Suppressor macrophage (primary cell): ENCODE results near the gene BRINP1.
A peak's percentile ranks its signal among the peaks of the same experiment; 100 is the strongest.

Experiments
- DNase-seq, 4 experiments: peaks; one replicate each; pipeline ENCODE4 v3.0.0-alpha.2; 2020 to 2022

Gene BRINP1

DNA sequence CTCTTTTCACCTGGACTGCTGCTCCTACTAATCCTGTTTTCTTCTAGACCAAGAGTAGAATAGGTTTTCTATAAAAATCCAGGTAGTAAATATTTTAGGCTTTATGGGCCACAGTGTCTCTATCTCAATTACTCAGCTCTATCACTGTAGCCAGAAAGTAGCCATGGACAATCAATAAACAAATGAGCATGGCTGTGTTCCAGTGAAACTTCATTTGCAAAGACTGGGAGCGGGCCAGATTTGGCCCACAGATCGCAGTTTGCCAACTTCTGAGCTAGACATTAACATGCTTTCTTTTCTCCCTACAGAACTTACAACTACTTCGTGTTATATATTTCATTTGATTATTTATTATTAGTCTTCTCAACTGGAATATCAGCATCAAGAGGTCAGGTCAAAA lies 30.2 kb downstream of the BRINP1 start:
- DNase-seq: no peak

DNA sequence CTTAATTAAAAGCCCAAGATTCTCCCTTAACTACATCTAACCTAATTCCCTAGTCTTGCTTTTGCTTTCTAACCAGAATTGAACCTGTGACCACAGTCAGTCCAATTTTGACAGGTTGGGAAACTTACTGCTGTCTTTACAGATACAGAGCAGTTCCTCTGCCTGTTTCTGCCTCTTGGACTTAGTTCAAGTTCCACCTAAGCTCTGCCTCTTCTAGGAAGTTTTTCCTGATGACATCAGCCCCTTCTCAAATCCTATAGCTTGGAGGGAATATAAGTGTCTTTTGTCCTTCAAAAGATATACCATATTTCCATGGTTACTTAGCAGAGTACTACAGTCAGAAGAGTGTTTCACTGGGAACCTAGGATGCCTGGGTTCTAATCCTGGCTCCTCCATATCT lies 31.7 kb downstream of the BRINP1 start:
- no peak for DNase-seq

DNA sequence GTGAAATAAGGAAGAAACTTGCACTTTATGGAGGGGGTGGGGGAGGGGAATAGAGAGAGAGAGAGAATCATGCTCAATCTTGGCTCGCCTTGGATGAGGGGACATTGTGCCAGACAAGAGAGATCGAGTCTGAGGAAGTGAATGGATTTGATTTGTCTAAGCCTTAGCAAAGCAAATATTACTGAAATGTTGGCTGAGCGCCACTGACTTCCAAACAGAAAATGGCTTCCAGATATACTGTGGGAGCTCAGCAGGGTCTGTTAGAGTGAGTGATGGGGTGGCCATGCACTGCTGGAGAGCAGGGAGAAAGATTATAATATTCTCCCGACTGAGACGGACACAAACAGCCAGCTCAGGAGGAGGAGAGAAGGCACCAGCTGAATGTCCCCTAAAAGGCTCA lies 34.5 kb downstream of the BRINP1 start:
- no peak for DNase-seq

DNA sequence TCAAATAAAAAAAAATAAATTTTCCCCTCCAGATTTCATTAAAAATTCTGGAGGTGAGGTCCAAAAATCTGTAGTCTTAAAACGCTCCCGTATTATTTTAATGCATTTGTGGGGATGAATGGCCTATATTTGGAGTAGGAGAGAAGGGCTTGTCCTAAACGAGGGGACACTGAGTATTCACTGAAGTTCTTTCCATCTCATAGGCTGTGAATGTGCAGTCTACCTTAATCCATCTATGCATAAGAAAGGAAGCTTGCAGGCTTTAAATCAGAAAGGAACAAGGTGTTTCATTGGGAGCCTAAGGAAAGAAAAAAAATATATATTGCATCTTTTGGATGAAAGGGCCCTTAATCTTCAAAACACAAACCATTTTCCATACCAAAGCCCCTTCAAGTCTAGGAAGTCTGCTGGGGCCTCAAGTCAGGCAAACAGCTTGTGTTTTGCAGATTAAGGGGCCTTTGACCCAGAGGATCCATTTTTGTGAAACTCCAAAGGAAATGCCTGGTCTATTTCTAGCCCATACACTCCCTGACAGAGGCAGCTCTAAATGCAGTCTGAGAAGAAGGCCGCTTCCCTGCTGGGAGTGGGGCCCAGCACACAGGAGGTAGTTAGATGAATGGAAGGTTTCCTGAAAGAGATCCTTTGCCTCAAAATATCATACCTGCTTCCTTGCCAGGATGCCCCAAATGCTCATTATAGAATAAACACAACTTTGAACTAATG lies 35.6 kb downstream of the BRINP1 start:
- no peak for DNase-seq

DNA sequence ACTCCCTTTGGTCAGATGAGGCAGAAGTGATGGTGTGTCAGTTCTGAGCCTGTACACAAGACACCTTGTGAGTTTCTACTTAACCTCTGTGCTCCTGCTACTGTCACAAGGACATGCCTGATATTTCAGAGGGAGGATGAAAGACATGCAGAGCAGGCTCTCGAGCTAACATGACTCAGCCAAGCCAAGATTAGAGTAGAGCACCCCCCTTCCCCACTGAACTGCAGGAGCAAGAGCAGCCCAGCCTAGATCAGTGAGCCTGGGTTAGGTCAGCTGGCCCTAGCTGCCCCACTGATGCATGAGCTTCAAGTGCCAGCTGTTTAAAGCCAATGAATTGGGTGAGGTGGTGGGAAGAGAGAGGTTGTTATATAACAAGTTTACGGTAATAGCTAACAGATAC lies 36.7 kb downstream of the BRINP1 start:
- no peak for DNase-seq

DNA sequence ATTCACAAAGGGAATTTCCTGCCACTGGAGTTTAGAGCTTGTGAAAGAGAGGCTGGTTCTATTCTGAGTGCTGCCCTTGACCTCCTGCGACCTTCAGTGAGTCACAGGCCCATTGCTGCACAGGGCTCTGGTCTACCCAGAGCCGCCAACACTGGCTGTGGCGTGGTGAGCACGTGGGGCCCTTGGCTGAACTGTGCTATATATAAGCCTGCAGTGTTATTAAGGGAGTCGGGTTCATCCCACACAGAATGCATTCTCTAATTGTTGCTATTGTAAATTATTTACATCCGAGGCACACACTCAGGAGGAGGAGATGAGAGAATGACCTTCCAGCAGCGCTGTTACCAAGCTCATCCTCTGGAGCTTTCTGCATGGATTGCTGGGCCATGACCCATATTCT lies 47.1 kb downstream of the BRINP1 start:
- no peak for DNase-seq

DNA sequence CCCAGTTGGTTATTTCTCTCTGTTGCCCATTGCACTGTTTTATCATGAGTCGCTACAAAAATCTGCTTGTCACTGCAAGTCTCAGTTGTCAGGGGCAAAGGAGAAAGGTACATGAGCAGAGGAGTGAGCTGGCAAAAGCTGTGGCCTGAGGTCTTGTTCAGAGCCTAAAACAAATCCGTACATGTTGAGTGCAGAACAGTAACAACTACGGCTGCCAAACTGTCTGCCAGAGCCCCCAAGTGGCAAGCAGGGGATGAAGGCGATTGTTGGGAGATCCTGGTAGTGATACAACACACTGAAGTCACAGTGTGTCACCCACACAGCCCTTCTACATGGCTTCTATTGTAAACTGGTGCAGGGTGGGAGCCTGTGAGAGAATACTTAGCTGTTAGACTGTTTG lies 50.9 kb downstream of the BRINP1 start:
- no peak for DNase-seq

DNA sequence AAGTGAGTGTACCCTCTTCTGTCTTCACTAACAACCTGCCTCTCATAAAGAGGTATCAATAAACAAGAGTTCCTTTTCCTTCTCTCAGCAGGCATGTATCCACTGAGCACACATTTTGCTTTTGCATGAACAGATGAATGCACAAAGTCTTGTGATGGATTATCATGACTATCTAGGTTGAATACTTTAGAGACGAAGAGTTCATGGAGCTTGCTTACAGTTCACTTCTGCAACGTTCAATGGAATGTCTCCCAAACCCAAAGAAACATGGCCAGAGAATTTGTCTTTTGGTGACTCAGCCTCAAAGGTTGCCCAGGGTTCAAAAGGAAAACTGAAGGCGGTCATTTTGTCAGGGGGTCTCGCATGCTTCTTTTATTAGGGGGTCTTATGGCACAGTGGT lies 55.4 kb downstream of the BRINP1 start:
- DNase-seq: no peak

DNA sequence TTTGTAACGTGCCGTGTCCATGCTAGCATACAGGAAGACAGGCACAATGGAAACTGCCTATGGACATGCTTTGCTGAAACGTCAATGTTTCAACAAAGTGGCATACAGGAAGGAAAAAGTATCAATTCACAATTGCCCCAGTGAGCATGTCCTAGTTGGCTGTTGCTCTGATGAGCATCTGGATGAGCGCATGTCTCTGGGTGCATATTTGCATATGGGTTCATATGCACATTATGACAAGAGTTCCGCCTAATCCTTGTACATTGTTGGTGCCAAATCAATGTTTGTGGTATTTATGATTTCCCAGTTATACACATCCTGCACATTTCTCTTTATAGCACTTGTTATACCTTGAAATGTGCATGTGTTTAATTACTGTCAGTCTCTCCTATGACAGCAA lies 58.5 kb downstream of the BRINP1 start:
- DNase-seq: no peak

DNA sequence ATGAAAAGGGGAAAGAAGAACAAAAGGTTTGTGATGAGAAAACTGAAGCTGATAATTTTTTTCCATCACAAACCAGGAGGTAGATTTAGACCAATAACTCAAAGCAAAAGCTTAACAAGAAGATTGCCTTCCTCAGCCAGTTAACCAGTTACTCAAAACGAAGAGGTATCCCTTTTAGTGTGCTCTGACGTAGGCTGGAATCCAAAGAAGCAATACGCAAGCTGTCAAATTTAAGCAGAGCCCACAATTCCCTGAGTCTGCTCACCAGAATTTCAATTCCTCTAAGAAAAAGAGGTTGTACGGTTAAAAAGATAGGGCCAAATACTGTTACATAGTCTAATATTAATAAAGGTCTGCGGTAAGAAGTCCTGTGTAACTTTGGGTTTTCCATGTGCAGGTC lies 61.8 kb downstream of the BRINP1 start:
- no peak for DNase-seq

DNA sequence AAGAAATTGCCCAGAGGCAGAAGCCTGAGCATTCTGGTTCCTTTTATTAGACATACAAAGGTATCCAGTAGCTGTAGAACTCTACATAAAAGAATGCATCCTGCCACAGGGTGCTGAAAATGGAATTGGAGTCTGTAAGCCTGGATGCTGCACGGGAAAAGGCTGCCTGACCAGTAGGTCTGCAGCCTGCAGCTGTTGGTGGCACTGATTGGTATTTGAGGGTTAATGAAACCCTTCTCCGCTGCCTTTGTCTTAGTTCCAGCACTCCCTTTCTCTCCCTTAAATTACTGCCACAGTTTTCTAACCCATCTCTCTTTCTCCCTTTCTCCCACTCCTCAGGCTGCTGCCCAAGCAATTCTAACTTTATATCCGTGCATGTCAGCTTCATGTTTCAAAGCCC lies 64.7 kb downstream of the BRINP1 start:
- DNase-seq: no peak

DNA sequence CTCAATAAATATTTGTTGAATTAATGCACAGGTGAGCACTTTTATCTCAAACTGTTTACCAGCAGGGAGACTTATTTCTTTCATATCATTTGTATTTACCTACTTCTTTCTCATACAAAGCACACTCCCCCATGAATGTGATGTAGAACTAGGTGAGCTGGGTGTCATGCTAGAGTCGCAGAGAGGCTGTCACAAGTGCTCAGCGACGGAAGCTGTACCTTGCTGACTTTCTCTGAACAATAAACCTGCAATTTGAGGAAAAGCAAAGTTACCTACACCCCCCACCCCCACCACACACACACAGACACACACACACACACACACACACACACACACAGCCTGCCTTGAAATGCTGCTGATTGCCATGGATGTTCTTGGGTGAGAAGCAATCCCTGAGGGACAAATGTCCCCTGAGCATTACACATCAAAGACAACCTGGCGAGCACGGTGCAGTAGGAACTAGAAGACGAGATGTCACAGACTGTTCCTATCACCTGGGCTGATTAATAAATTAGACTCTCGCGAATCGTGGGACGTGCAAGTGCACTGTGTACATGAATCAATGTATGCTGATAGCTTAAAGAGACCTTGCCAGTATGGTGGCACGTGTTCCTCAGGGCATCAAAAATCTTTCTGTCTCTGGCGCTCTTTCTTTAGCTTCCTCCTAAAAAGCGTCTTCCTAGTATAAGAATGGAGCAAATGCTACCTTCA lies 66.1 kb downstream of the BRINP1 start:
- no peak for DNase-seq

DNA sequence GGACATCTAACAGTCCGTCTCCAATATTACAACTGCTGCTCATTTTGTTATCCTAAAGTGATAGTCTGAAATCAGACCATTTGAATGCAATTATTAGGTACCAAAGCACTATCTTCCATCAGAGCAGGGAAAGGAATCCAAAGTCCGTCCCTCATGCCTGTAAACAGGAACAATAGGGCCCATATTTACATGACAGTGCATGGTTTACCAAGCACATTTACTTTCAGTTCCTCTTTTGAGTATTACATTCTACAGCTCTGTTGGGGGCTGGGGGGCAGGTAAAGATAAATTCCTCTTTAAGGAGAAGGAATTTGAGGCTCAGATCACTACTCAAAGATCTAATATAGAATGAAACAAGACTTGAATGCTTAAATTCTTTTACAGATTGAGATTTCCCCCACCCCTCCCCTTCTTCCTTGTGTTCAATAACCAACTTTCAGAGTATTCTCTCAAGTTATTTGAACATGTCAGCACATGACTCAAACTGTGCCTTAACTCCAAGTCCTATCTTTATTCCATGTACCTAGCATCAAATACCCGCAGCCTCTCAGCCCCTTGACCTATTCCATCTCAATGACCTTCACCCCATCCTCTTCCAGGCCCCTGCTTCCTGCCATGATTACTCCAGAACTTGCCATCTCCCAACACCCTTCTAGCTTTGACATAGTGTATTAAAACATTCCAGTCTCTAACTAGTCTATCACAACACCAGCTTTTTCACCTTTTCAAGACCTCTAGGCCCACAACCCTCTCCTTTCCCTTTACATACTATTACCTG lies 71.0 kb downstream of the BRINP1 start:
- DNase-seq: peak in 3 of 4 experiments; percentile 2 to 24 (median 18)

DNA sequence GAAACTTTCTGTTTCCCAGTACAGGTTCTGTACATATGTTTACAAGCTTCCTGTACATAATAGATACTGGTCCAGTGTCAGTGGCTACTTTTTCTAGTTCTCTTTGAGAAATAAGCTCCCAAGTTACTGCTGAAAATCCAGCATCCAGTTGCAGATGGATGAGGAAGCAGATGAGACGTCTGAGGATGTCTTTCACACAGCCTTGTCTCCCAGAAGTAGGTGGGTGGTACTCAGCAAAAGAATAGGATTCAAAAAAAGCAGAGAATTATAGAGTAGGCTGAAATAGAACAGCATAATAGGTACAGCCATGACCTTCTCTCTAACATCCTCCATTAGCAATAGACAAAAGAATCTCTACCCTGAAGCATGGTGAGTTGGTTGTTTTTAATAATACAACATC lies 77.7 kb downstream of the BRINP1 start:
- no peak for DNase-seq

DNA sequence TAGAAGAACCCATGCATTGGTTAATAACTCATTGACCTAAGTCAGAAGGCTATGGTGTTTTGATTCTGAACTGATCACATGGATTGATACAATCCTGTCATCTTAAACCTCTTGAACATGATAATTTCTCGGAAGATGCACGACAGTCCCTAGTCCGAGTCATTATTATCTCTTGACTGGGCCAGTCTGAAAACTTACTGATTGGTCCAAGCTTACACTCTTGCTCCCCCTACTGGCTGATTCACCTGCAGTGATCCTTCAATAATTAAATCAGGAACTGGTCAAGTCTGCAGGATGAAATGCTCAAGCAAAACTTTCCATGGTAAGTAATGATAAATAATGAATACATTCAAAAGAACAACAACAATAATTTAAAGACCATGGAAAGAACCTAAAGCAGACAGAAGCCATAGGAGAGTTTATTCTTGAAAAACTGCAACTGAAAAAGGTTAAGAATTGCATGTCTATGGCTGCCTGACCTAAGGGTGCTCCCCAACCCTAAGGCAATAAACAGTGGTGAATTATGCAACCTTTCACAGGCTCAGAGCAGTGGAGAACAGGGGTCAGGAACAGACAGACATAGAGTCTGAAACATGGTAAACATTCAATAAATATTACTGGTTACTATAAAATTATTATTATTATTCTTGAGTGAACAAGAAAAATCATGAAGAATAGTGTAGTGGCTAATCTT lies 79.3 kb downstream of the BRINP1 start:
- peak; percentile 74 to 83 (median 80) for DNase-seq

DNA sequence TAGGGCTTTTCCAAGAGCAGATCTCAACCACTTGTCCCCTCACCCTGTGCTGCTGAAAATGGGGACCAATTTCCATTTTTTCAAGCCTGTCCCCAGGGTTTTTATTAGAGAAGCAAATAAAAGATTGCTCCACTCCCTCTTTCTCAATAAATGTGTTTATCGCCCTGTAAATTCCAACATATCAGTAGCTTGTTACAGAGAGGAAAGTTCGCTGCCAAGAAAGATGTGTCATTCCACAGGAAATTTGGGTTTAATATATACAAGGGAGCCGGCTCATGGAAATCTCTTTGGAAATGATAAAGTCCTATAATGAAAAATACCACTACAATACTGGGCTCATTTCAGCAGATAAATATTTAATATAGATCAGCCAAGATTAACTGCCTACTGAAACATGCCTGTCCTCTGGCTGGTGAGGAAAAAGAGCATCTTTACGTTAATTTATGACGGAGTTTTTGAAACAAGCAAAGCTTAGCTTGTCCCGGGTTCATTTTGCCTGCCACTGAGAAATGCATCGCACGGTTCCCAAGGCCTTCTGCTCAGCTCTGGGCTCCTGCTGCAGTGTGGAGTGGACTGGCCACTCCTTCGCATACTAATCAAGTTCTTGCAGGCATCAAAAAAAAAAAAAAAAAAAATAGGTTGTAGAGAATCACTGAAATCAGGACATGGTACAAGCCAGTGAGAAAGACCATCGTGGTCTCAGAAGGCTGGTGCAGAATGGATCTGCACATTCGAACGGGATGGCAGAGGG lies 84.5 kb downstream of the BRINP1 start:
- DNase-seq: no peak

DNA sequence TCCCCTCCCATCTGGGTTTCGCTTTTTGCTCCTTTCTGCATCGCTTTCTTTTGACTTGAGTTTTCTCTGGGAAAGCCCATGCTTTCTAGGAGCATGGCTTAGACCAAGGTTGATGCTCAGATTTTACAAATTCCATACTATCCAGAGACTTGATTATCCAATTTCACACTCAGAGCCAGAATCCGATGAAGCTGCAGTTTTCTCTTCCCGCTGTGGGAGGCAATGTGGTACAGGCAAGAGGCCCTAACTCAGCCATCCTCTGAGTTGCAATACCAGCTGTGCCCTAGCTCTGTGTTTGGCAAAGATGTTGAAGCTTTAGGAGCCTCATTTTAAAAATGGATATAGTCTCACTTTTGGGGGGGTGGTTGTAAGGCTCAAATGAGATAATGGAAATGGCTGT lies 85.1 kb downstream of the BRINP1 start:
- no peak for DNase-seq

DNA sequence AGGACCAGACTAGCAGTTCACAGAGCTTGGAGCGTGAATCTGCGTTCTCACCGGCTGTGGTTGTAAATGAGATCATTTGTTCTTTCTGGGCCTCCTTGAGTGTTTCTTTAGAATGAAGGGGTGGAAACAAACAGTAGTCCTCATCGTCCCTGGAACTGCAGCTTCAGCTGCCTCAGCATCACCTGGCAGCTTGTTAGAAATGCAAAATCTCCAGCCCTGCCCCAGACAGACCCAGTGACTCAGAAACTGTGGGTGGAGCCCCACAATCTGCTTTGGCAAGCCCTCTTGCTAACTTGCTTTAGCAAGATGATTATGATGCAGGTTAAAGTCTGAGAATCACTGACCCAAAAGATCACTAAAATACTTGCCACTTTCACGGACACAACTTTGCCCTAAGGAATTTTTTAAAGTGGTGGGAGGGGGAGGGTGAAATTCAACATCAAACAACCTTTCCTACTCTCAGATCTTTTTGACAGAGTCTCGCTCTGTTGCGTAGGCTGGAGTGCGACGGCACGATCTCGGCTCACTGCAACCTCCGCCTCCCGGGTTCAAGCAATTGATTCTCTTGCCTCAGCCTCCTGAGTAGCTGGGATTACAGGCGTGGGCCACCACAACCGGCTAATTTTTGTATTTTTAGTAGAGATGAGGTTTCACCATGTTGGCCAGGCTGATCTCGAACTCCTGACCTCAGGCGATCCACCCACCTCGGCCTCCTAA lies 86.0 kb downstream of the BRINP1 start:
- DNase-seq: no peak

DNA sequence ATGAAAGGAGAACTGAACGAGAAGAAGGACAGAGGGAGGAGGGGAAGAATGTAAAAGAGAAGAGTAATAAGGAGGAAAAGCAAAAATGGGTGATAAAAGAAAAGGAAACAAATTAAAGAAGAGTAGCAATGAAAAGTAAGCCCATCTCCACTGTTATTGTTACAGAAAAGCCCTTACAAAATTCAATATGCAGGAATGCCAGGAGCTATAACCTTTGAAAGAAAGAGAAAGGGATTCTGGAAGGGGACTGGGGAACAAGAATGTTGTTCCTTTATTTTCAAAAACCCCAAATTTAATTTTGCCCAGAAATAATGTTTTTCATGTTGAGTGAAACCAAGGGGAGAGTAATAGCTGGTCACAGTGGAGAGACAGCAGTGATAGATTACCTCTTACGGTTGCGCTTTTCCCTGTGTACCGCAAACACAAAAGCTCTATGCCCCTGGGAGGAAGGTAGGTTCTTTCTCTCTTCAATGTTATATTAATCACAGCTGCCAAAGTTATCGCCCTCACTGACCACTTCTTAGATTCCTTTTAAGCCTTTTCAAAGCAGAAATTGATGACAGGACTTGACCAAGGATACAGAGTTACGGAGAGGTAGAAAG lies 86.7 kb downstream of the BRINP1 start:
- DNase-seq: no peak

DNA sequence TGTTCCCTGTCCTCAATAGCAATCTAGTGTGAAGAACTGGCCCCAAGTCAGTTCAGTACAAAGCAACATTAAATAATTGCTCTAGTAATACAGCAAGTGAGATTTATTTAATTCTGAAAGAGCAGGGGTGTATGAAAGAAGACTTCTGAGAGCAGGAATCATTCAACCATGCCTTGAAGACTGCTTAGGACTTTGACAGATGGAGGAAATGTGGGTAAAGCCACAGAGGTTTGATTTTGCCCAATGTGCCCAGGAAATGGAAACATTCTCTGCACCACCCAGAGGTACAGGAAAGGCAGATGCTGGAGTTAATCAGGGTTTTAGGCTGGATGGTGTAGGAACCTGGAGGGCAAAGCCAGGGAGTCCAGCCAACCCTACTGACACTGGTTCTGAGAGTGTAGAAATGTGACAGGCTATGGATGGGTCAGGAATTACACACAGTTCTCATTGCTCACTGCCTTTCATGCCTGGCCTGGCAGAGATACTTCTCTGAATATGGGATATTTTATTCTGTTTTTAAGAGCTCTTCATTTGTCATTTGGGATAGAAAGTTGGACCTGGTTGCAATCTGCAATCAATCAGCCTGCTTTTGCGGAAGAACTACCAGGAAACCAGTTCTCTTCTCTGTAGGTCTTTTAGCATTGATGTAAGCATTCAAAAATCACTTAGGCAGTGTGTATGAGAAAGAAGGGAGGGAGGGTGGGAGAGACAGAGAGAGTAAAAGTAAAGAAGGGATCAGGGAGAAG lies 88.3 kb downstream of the BRINP1 start:
- DNase-seq: no peak

DNA sequence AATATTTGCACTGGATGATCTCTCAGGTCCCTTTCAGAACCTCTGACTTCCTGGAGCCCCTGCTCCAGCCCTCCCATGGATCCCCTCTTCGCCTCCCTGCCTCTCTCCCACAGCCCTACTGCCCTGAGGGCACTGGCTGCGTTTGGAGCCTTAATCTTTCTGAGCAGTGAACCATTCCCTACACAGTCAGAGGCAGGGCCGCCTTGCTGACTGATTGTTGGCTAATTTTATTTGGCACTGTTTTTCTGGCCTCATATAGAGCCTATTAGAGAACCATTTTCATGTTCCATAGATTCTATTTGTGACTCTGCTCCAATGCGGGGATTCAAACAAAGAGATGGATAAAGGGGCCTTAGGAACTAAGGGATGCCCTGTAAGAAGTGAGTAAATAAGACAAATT lies 91.1 kb downstream of the BRINP1 start:
- DNase-seq: no peak
